HG02759 (cell line): ENCODE results near the gene FIS1.
"Not testable (repeated sequence)": the region's sequence is repeated elsewhere in the genome, so short reads cannot be mapped to it uniquely, and the experiment has no call there.

Experiments used
- ATAC-seq: cut with Tn5 transposase; IDR thresholded peaks from one replicate; pipeline ENCODE4 v1.9.1; 2021; ENCODE audit warnings: mild to moderate bottlenecking, moderate library complexity; ENCODE audit not compliant: unreplicated experiment

The FIS1 gene

DNA sequence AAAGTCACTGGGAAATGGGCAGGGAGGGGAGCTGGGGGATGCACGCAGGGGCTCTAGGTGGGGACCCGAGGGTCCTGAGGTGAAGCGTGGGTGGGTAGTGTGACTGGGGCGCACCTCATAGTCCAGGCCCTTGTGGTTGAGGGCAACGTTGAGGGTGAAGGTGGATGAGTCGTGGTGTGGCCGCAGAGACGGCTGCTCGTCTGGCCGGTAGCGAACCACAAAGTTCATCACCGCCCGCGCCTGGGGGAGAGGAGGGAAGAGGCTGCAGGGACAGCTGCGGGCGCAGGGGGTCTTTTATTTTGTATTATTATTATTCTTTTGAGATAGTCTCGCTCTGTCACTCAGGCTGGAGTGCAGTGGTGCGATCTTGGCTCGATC is 38.2 kb downstream of the FIS1 start:
- no peak for ATAC-seq

DNA sequence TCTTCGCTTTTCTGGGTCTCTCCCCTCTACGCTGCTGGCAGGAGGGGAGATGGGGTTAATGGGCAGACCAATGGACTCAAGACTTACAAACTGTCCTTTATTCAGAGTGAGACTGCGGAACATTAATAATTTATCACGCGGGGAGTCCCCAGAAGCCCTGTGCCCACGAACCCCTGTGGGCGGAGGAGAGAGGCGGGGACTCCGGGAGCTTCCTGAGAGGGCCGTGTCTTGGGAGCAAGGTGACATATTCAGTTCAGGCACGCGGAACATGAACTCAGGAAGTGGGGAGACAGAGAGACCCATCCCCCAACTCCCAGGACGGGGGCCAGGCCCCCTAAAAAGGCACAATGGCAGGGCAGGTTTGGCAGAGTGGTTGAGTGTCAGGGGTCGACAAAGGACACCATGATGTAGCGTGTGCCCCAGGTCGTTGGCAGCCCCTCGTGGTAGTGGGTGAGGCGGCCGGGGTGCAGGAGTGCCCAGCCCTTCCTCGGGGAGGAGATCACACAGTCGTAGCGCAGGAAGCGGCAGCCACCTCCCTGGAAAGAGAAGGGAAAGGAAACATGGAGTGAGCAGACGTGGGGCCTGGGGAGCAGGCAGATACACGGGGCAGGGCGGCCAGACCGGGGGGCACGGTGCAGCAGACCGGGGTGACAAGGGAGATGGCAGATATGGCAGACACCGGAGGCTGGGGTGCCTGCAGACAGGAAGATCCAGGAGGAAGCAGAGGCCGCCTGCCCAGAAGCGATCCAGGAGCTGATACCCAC is 38.8 kb downstream of the FIS1 start:
- no peak for ATAC-seq

DNA sequence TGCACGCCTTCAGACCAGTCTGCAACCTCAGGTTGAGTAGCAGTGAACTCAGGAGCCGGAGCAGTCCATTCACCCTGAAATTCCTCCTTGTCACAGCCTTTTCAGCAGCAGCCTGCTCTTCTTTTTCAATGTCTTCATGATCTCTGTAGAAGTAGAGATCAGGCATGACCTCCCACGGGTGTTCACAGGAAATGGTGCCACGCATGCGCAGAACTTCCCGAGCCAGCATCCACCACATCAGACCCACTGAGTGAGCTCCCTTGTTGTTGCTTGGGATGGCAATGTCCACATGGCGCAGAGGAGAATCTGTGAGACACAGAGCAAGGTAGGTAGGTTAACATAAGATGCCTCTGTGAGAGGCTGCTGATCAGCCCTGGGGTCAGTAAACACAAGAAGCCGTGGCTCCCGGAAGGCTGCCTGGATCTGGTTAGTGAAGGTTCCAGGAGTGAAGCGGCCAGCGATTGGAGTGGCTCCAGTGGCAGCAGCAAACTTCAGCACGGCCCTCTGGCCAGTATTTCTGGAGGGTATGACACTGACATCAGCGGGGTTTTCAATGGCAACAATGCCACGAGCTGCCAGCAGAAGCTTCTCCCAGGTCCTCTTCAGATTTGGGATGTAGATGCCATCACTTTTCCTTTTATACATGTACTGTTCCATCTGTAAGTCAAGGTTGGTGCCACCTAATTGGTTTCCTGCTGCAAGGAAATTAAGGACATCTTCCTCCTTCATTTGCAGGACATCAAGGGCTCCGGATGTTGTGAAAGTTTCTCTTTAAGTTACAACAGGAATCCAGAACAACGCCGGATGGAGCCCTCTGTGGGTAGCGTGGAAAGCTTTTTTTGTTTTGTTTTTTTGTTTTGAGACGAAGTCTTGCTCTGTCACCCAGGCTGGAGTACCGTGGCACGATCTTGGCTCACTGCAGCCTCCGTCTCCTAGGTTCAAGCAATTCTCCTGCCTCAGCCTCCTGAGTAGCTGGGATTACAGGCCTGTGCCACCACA is 40.8 kb downstream of the FIS1 start:
- not testable (repeated sequence) for ATAC-seq

DNA sequence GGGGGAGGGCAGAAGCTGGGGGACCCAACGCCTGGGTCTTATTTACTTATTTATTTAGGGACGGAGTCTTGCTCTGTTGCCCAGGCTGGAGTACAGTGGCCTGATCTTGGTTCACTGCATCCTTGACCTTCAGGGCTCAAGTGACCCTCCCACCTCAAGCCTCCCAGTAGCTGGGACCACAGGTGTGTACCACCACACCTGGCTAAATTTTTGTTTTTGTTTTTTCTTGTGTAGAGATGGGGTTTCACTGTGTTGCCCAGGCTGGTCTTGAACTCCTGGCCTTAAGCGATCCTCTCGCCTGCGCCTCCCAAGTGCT is 42.3 kb downstream of the FIS1 start:
- ATAC-seq = no peak

DNA sequence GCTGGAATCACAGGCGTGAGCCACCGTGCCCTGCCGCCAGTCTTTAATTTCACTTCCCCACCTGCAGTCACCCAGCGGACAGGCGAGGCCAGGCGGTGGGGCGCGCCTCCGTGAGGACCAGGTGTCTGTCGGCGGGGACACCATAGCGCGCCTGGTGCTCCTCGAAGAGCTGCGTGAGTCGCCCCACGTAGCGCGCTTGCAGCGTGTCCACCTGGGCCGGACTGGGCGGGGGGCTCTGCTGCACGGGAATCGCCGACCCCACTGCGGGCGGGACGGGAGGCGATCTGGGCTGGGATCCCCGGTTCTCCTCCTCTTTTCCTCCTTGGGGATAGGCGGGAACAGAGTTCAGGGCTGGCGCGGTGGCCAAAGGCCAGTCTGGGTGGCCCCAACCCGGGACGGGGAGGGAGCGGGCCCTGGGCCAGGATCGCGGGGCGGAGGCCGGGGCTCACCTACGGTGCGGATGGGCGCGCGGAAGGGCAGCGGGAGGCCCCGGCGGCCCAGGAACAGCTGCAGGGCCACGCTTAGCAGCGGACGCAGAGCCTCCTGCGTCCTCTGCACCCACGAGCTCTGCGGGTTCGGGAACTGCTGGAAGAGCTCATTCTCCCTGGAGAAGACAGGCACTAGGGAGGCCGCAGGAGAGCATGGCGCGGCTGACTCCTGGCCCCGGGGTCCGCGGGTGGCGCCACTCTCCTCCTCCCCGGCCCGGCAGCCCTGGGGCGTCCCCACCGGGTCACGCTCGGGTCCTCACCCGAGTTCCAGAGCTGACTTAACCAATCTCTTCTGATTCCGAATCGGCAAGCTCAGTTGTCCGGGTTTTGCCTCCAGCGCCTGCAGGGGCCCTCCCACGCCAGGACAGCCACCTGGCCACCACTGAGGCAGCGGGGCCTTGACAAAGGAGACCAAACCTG is 42.9 kb downstream of the FIS1 start:
- ATAC-seq = no peak

DNA sequence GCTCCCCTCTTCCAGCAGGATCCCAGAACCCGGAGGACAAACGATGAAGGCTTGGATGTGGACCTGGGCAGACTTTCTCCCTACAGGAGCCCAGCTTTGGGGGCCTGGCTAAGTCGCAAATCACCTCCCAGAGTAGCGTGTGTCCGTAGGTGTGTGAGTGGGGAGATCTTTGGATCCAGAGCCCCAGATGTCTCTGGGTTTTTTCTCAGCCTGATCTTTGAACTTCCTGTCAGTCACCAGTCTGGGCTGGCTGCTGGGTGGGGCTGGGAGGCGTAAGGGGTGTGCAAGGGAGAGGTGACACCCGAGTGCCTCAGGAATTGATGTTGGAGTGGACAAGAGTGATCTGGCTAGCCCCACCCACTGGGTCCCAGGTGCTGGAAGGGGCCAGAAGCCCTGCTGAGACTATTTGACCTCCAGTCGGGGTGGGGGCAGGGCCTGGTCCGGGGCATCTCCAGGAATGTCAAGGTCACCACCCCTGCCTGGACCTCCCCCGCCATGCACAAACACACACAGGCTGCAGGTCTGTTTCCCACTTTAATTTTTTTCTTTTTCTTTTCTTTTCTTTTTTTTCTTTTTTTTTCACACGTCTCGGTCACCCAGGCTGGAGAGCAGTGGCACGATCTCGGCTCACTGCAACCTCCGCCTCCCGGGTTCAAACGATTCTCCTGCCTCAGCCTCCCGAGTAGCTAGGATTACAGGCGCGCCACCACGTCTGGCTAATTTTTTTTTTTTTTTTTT is 43.9 kb downstream of the FIS1 start, which contains the start of gene MOGAT3:
MOGAT3 (minus strand) TSS at position 175 of the 738 bp plus-strand sequence. CDS start 182 bp downstream, outside the sequence.
- ATAC-seq = no peak

DNA sequence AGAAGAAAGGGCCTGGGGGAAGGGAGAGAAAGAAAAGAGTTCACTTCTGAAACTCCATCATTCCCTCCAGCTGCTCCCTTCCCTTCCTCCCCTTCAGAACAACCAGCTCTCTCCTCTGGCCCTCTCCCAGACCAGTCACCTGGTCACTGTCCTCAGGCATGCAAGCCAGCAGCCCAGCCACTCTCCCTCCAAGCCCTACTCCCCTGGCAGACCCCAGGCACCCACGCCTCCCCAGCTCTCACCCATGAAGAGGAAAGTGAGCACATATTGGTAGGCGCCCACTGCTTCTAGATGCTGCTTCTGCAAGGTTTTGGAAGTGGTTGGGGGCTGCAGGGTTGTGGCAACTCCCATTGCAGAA is 44.4 kb downstream of the FIS1 start:
- no peak for ATAC-seq

DNA sequence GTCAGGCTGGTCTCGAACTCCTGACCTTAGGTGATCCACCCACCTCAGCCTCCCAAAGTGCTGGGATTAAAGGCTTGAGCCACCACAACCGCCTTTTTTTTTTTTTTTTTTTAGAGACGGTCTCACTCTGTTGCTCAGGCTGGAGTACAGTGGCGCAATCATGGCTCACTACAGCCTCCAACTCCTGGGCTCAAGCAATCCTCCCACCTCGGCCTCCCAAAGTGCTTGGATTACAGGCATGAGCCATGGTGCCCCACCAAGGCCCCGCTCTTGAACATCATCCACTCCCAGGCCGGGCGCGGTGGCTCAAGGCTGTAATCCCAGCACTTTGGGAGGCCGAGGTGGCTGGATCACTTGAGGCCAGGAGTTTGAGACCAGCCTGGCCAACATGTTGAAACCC is 45.4 kb downstream of the FIS1 start:
- not testable (repeated sequence) for ATAC-seq

DNA sequence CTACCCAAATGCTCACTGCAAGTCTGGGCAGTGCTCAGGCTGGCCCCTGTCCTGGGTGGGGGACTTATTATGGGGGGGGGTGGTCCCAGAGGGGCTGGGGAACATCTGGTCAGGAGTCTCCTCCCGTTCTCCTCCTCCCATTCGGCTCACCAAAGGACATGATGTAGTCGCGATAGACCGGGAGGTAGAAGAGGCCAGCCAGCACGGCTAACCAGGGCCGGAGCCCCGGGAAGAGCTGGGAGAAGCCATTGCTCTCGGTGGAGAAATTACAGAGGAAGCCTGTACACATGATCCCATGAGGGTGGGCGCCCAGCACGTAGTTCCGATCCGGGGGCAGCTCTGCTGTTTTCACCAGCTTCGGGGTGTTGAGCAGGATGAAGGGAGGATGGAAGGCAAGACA is 46.4 kb downstream of the FIS1 start:
- no peak for ATAC-seq

DNA sequence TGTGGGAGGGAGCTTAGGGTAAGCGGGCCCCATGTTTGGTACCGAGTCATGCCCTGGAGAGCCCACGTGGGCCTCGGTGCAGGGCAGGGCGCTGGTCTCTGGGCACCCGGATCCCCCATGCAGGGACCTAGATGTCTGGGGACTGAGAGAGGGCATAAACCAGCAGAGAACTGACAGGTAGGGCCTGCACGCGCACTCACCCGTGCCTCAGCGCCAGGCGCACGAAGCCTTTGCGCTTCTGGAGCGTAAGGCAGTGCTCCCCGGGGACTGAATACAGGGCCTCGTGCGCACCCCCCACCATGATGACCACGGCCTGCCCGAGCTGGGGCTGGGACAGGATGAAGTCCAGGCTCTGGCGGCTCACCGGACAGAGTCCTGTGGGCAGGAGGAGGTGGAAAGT is 46.9 kb downstream of the FIS1 start:
- no peak for ATAC-seq

DNA sequence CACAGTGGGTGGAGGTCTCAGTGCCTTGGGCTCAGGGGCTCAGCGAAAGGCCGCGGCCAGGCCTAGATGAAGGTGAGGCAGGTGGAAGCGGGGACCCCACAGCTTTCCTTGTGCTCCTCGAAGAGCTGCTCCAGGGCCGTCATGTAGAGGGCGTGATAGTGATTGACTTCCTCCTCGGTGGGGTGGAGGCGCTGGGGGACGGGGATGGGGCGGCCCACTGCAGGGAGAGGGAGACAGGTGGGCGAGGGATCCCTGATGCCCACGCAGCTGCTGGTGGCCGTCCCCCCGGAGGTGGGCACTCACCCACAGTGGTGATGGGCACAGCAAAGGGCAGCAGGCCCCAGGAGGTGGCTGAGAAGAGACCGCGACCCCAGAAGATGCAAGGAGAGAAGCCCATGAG is 49.0 kb downstream of the FIS1 start:
- ATAC-seq = no peak
